AG09309 (cell line): Measurements from ENCODE around the gene STARD8.
"Not testable (repeated sequence)": the region's sequence is repeated elsewhere in the genome, so short reads cannot be mapped to it uniquely, and the experiment has no call there.

ENCODE experiments used
- DNase-seq: peaks from one replicate; pipeline ENCODE4 v3.0.0-alpha.2; 2010; ENCODE audit warnings: low read depth
- H3K4me3 ChIP-seq: 2 replicates; pipeline ENCODE4 v1.5.1; 2011; ENCODE audit warnings: mild to moderate bottlenecking, low read depth, low read length, moderate library complexity; ENCODE audit not compliant: control insufficient read depth
- TF ChIP-seq, protein P1 (sequence below): IDR thresholded peaks from 2 replicates; pipeline ENCODE4 v1.5.1; 2011; ENCODE audit warnings: mild to moderate bottlenecking, low read depth, low read length, inconsistent platforms; ENCODE audit not compliant: insufficient read depth, control insufficient read depth; ENCODE audit errors: missing control alignments

STARD8 gene, protein sequence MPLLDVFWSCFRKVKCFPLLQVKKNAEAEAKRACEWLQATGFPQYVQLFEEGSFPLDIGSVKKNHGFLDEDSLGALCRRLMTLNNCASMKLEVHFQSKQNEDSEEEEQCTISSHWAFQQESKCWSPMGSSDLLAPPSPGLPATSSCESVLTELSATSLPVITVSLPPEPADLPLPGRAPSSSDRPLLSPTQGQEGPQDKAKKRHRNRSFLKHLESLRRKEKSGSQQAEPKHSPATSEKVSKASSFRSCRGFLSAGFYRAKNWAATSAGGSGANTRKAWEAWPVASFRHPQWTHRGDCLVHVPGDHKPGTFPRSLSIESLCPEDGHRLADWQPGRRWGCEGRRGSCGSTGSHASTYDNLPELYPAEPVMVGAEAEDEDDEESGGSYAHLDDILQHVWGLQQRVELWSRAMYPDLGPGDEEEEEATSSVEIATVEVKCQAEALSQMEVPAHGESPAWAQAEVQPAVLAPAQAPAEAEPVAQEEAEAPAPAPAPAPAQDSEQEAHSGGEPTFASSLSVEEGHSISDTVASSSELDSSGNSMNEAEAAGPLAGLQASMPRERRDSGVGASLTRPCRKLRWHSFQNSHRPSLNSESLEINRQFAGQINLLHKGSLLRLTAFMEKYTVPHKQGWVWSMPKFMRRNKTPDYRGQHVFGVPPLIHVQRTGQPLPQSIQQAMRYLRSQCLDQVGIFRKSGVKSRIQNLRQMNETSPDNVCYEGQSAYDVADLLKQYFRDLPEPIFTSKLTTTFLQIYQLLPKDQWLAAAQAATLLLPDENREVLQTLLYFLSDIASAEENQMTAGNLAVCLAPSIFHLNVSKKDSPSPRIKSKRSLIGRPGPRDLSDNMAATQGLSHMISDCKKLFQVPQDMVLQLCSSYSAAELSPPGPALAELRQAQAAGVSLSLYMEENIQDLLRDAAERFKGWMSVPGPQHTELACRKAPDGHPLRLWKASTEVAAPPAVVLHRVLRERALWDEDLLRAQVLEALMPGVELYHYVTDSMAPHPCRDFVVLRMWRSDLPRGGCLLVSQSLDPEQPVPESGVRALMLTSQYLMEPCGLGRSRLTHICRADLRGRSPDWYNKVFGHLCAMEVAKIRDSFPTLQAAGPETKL

DNA sequence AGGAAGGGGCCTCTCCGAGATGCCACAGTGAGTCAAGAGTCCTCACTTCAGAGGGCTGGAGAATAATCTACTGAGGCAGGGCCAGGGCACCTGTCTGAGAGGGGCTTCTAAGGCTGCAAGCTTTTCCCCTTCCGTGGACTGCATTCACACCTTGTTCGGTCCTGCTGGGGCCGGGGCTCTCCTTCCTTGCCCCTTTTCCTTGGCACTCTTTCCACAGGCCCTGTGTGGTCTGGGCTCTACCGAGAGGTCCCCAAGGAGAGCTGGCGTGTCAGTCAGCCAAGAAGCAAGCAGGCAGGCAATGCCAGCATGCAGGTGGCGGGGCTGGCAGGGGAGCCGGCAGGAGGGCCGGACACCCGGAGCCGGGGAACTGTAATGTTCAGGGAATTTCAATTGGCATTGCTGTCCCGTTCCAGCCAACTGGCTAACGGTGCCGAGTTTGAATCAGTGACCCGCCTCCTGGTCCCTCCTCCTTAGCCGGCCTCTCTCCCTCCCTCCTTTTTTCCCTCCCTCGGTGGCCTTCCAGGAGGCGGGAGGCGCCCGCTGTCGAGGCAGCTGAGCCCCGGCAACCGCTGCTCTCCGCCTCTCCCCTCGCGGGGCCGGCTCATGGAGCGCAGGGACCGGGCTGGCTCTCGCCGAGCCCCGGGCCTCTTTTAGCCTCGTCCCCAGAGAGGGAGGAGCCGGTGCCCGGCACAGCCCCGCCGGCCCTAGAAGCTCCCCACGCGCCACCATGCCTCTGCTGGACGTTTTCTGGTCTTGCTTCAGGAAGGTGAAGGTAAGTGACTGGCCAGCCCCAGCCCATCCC is at the start of gene STARD8:
Gene STARD8 (plus strand): TSS at position 511 of the 802 bp plus-strand sequence. CDS start 217 bp downstream, at position 728.
- no peak for DNase-seq
- TF ChIP-seq, protein P1, sequence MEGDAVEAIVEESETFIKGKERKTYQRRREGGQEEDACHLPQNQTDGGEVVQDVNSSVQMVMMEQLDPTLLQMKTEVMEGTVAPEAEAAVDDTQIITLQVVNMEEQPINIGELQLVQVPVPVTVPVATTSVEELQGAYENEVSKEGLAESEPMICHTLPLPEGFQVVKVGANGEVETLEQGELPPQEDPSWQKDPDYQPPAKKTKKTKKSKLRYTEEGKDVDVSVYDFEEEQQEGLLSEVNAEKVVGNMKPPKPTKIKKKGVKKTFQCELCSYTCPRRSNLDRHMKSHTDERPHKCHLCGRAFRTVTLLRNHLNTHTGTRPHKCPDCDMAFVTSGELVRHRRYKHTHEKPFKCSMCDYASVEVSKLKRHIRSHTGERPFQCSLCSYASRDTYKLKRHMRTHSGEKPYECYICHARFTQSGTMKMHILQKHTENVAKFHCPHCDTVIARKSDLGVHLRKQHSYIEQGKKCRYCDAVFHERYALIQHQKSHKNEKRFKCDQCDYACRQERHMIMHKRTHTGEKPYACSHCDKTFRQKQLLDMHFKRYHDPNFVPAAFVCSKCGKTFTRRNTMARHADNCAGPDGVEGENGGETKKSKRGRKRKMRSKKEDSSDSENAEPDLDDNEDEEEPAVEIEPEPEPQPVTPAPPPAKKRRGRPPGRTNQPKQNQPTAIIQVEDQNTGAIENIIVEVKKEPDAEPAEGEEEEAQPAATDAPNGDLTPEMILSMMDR = no peak
- H3K4me3 ChIP-seq = peak within 1 kb of the TSS; percentile 25

DNA sequence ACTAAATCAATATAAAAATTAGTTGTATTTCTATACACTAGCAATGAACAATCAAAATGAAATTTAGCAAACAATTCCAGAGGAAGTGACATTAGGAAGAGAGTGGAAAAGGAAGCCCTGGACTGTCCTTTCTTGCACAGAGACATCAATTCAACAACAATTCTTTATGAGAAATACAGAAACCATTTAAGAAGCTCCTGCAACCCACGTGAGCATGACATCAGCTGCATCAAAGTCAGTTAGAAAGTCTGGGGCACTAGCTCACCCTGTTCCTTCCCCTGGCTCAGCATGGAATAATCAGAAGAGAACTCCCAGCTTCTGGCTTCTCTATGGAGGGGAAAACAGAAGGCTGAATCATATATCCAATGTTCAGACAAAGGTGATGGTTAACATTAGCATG is 48.6 kb upstream of the STARD8 start:
- TF ChIP-seq, protein P1 = no peak
- DNase-seq = no peak

DNA sequence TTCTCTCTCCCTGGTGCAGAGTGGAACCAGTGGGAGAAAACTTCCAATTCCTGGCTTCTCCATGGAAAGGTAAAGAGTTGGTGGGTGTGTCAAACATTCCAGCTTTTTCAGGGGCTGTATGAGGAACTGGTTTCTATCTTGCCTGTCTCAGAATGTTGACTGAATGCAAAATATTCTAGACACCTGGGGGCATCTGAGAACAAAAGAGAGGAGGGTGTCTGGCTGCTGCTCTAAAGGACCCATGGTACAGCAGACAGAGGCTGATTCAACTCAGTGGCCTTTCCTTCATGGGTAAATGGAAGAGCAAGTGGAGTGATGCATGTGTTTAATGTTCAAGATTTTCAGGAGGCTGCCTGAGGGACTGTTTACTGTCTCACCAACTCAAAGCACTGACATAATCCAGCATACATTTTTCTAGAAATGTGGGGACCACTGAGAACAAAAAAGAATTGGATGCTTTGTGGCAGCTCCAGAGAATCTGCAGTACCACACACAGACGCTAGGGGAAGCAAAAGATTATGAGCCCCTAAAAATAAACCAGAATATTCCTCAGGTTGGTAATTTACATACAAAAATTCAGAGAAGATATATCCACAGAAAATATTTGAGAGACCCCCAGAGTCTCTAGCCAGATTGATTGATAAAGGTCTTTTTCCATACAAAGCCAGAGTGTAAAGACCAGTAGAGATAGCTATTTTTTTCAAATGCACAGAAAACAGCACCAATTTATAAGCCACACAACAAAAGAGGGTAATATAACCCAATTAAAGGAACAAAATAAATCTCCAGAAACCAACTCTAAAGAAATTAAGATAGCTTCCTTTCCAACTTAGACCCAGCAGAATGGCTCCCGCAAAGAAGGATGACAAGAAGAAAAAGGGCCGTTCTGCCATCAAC is 48.0 kb upstream of the STARD8 start:
- TF ChIP-seq, protein P1 = peak; percentile 71
- no peak for DNase-seq
- H3K4me3 ChIP-seq = no peak overlapping the region

More for the DNA sequence above, 48.6 kb upstream of the STARD8 start:
- no peak overlapping the region for H3K4me3 ChIP-seq

DNA sequence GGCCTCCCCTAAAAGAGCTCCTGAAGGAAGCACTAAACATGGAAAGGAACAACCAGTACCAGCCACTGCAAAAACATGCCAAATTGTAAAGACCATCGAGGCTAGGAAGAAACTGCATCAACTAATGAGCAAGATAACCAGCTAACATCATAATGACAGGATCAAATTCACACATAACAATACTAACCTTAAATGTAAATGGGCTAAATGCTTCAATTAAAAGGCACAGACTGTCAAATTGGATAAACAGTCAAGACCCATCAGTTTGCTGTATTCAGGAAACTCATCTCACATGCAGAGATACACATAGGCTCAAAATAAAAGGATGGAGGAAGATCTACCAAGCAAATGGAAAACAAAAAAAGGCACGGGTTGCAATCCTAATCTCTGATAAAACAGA is 43.2 kb upstream of the STARD8 start:
- not testable (repeated sequence) for H3K4me3 ChIP-seq, DNase-seq

DNA sequence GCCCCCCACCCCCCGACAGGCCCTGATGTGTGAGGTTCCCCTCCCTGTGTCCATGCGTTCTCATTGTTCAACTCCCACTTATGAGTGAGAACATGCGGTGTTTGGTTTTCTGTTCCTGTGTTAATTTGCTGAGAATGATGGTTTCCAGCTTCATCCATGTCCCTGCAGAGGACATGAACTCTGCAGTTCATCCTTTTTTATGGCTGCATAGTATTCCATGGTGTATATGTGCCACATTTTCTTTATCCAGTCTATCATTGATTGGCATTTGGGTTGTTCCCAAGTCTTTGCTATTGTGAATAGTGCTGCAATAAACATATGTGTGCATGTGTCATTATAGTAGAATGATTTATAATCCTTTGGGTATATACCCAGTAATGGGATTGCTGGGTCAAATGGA is 32.7 kb upstream of the STARD8 start:
- H3K4me3 ChIP-seq = not testable (repeated sequence)

DNA sequence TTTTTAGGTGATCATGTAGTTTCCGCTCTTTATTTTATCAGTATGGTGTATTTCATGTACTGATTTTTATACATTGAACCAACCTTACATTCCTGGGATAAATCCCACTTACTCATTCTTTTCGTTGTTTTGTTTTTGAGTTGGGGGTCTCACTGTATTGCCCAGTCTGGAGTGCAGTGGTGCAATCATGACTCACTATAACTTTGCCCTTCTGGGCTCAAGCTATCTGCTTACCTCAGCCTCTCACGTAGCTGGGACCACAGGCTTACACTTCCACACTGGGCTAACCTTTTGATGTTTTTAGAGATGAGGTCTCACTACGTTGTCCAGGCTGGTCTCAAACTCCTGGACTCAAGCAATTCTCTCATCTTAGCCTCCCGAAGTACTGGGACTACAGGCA is 19.5 kb upstream of the STARD8 start:
- no peak for DNase-seq
- TF ChIP-seq, protein P1 = no peak
- no peak overlapping the region for H3K4me3 ChIP-seq

More for the DNA sequence above, 32.7 kb upstream of the STARD8 start:
- DNase-seq = not testable (repeated sequence)

DNA sequence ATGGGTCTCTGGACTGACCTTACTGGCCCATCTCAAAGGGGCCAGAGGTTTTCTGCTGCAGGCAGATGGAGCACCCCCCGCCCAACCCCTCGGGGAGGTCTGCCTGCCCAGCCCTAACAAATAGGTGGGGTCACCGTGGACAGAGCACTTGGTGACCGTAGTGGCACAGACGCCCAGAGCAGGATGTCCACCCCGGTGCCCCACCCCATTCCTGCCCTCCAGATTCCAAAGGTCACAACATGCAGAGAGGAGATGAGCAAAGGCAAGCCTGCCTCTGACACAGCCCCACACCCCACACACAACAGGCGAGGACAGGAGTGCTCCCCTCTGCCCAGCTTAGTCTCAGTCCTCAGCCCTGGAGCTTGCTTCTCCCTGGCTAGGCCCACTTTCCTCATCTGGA is 17.5 kb upstream of the STARD8 start:
- DNase-seq, H3K4me3 ChIP-seq: not testable (repeated sequence)
